GM21515 (cell line): ENCODE measurements around the gene MMP25.

ENCODE experiments used
- ATAC-seq: cut with Tn5 transposase; IDR thresholded peaks from one replicate; pipeline ENCODE4 v1.9.1; 2021; ENCODE audit not compliant: unreplicated experiment

MMP25 gene

GRCh38 chr16:3017344-3017743, 29.0 kb upstream of the MMP25 start:
- ATAC-seq: no peak

GRCh38 chr16:3017794-3018506, 28.4 kb upstream of the MMP25 start, which contains the start of gene CLDN6:
Gene CLDN6, minus strand, starts transcription at chr16:3018183. Its CDS starts 2,162 bp downstream, at chr16:3016021.
- ATAC-seq: no peak

- no peak for ATAC-seq
Measured at GRCh38 chr16:3019594-3020246, 26.6 kb upstream of the MMP25 start.

GRCh38 chr16:3020247-3020603, 26.1 kb upstream of the MMP25 start, which contains the start of gene TNFRSF12A:
Gene TNFRSF12A, plus strand, starts transcription at chr16:3020368. Its CDS starts 30 bp downstream, at chr16:3020398.
- ATAC-seq: no peak

GRCh38 chr16:3020604-3021448, 25.5 kb upstream of the MMP25 start:
- ATAC-seq: no peak

- ATAC-seq: no peak
Measured at GRCh38 chr16:3021449-3022207, 24.7 kb upstream of the MMP25 start.

GRCh38 chr16:3022208-3022683, 24.1 kb upstream of the MMP25 start:
- ATAC-seq: no peak

GRCh38 chr16:3022684-3023414, 23.5 kb upstream of the MMP25 start:
- no peak for ATAC-seq

- no peak for ATAC-seq
Measured at GRCh38 chr16:3023415-3023668, 23.0 kb upstream of the MMP25 start.

GRCh38 chr16:3023669-3024478, 22.5 kb upstream of the MMP25 start, which contains the start of the genes HCFC1R1 and THOC6:
Gene HCFC1R1, minus strand, starts transcription at chr16:3023942. Its CDS starts 1 bp downstream, at chr16:3023941.
Gene THOC6, plus strand, starts transcription at chr16:3024035. Its CDS starts 292 bp downstream, at chr16:3024327.
- ATAC-seq: peak; percentile 71

- no peak for ATAC-seq
Measured at GRCh38 chr16:3025032-3026002, 21.0 kb upstream of the MMP25 start.

GRCh38 chr16:3026003-3026378, 20.4 kb upstream of the MMP25 start:
- ATAC-seq: no peak

- ATAC-seq: no peak
Measured at GRCh38 chr16:3026609-3027488, 19.5 kb upstream of the MMP25 start.

GRCh38 chr16:3027489-3027795, 18.9 kb upstream of the MMP25 start:
- no peak for ATAC-seq

- no peak for ATAC-seq
Measured at GRCh38 chr16:3027983-3028715, 18.2 kb upstream of the MMP25 start.

- no peak for ATAC-seq
Measured at GRCh38 chr16:3028716-3029319, 17.5 kb upstream of the MMP25 start.
